Measurements from ENCODE around the gene CATSPER4. TPM values are rescaled to one million over a fixed set of nuclear protein-coding genes. Genes with fewer than 3 reads are reported as not detected.
A peak's percentile ranks its signal among the peaks of the same experiment; 100 is the strongest.

The CATSPER4 gene
- total RNA-seq, 5 donors from 2014 or later (not counting 1 experiment from before 2014, with no cell fraction given), result not detected

- WGBS (ENCODE audit: insufficient coverage), result no CpG with 5 or more reads among the region's 4 CpGs
- peaks cover 11 to 30% (median 22%) of the 10 kb centered on the region in 3 donors for H3K4me1 Mint-ChIP-seq
- POLR2A ChIA-PET, result no interaction called here
These were observed 21.2 kb upstream of the CATSPER4 start for GRCh38 chr1:26169198-26169554.

GRCh38 chr1:26169669-26170471, 20.5 kb upstream of the CATSPER4 start, which contains the start of gene ZNF593:
Gene ZNF593, plus strand, starts transcription at chr1:26169908. Its CDS starts 76 bp downstream, at chr1:26169984.
- peak within 1 kb of the TSS; percentile 81 to 85 (median 82) for H3K4me3 Mint-ChIP-seq

More at GRCh38 chr1:26169198-26169554, 21.2 kb upstream of the CATSPER4 start:
- Mint-ChIP-seq H3K4me3 (peak overlapping the region; percentile 81 to 85 (median 82)), H3K27ac (peak overlapping the region; percentile 66 to 79), H3K9me3 (no peaks in the 10 kb centered on the region), H3K27me3 (no peaks in the 10 kb centered on the region), H3K36me3 (no peaks in the 10 kb centered on the region)
- CTCF ChIA-PET, result interaction anchor here (0.6 to 2.2 kb wide), 11 partner anchors 17 to 788 kb away, joined by 3 to 23 read pairs (median 5); partner anchors contain the start of gene CEP85 (in 2 of the 2)
- no peak overlapping the region for H3K27ac ChIP-seq (ENCODE audit: low read length)
- H3K36me3 ChIP-seq (ENCODE audit: control insufficient read depth in 2 of 2, extremely low read depth in 1 of 2, insufficient read depth in 1 of 2, low read length in 1 of 2), result no peaks in the 10 kb centered on the region
- ATAC-seq (replicated peaks in 1 of 4) (no peak), DNase-seq (no peak)
- H3K4me3 ChIP-seq (ENCODE audit: control insufficient read depth in 1 of 2, extremely low read depth in 1 of 2, low read length in 1 of 2), result peak overlapping the region in 1 of 2 donors; percentile 93
- peaks cover 0 to 12% of the 10 kb centered on the region in 2 experiments for H3K27me3 ChIP-seq (replicated peaks in 1 of 2; ENCODE audit: control insufficient read depth in 2 of 2, extremely low read depth in 1 of 2, insufficient read depth in 2 of 2, low read length in 1 of 2)
- H3K9me3 ChIP-seq, result no peaks in the 10 kb centered on the region
- H3K4me1 ChIP-seq (ENCODE audit: control insufficient read depth in 1 of 2, extremely low read depth in 1 of 2, insufficient read depth in 2 of 2, low read length in 2 of 2), result peaks cover 0 to 30% of the 10 kb centered on the region in 2 experiments

GRCh38 chr1:26170472-26170821, 20.0 kb upstream of the CATSPER4 start:
- CTCF ChIA-PET, result interaction anchor here (0.6 to 2.2 kb wide), 13 partner anchors 13 to 734 kb away, joined by 3 to 23 read pairs (median 4); partner anchors contain the start of gene CEP85 (in 2 of the 2)

More at GRCh38 chr1:26169669-26170471, 20.5 kb upstream of the CATSPER4 start, which contains the start of gene ZNF593:
- peak; percentile 48 to 87 (median 68) for DNase-seq
- H3K36me3 Mint-ChIP-seq, result no peaks in the 10 kb centered on the region
- H3K27me3 Mint-ChIP-seq, result no peaks in the 10 kb centered on the region
- POLR2A ChIA-PET, result interaction anchor here in 1 of 2 donors (0.6 to 1.1 kb wide), 2 partner anchors 14 to 53 kb away, joined by 3 to 4 read pairs; no protein-coding TSS in a partner anchor
- peak; percentile 89 to 93 (median 92) for ATAC-seq (replicated peaks in 1 of 4)
- Histone ChIP-seq H3K27ac (ENCODE audit: low read length) (peak within 1 kb of the TSS; percentile 77), H3K27me3 (replicated peaks in 1 of 2; ENCODE audit: control insufficient read depth in 2 of 2, extremely low read depth in 1 of 2, insufficient read depth in 2 of 2, low read length in 1 of 2) (peaks cover 0 to 6% of the 10 kb centered on the region in 2 experiments), H3K4me1 (ENCODE audit: control insufficient read depth in 1 of 2, extremely low read depth in 1 of 2, insufficient read depth in 2 of 2, low read length in 2 of 2) (peaks cover 0 to 25% of the 10 kb centered on the region in 2 experiments), H3K36me3 (ENCODE audit: control insufficient read depth in 2 of 2, extremely low read depth in 1 of 2, insufficient read depth in 1 of 2, low read length in 1 of 2) (no peaks in the 10 kb centered on the region), H3K9me3 (no peaks in the 10 kb centered on the region), H3K4me3 (ENCODE audit: control insufficient read depth in 1 of 2, extremely low read depth in 1 of 2, low read length in 1 of 2) (peak within 1 kb of the TSS; percentile 77 to 93)
- H3K27ac Mint-ChIP-seq, result peak within 1 kb of the TSS; percentile 66 to 79
- H3K4me1 Mint-ChIP-seq, result peaks cover 11 to 26% (median 18%) of the 10 kb centered on the region in 3 donors
- under 1% methylated on average over 68 of the region's 76 CpGs for WGBS (ENCODE audit: insufficient coverage)
- H3K9me3 Mint-ChIP-seq, result no peaks in the 10 kb centered on the region
- CTCF ChIA-PET, result interaction anchor here (0.6 to 2.2 kb wide), 19 partner anchors 14 to 733 kb away, joined by 3 to 23 read pairs (median 3); partner anchors contain the start of gene CEP85 (in 2 of the 2)

GRCh38 chr1:26171084-26172072, 19.0 kb upstream of the CATSPER4 start, which contains the start of gene ZNF593OS:
Gene ZNF593OS, minus strand, starts transcription at chr1:26171832. Its CDS starts 171 bp downstream, at chr1:26171661.
- CTCF ChIA-PET, result interaction anchor here (0.6 to 2.2 kb wide), 3 partner anchors 61 to 98 kb away, joined by 3 to 23 read pairs (median 3); partner anchors contain the start of gene CEP85 (in 1 of the 2)

More at GRCh38 chr1:26170472-26170821, 20.0 kb upstream of the CATSPER4 start:
- Mint-ChIP-seq H3K4me3 (peak overlapping the region; percentile 81 to 85 (median 82)), H3K27ac (peak overlapping the region in 1 of 2 donors; percentile 66), H3K4me1 (peaks cover 11 to 21% (median 16%) of the 10 kb centered on the region in 3 donors), H3K36me3 (no peaks in the 10 kb centered on the region), H3K27me3 (no peaks in the 10 kb centered on the region), H3K9me3 (no peaks in the 10 kb centered on the region)
- H3K27me3 ChIP-seq (replicated peaks in 1 of 2; ENCODE audit: control insufficient read depth in 2 of 2, extremely low read depth in 1 of 2, insufficient read depth in 2 of 2, low read length in 1 of 2), result peaks cover 0 to 6% of the 10 kb centered on the region in 2 experiments
- no peaks in the 10 kb centered on the region for H3K36me3 ChIP-seq (ENCODE audit: control insufficient read depth in 2 of 2, extremely low read depth in 1 of 2, insufficient read depth in 1 of 2, low read length in 1 of 2)
- peak overlapping the region; percentile 77 to 93 for H3K4me3 ChIP-seq (ENCODE audit: control insufficient read depth in 1 of 2, extremely low read depth in 1 of 2, low read length in 1 of 2)
- no peaks in the 10 kb centered on the region for H3K9me3 ChIP-seq
- H3K27ac ChIP-seq (ENCODE audit: low read length), result peak overlapping the region; percentile 77
- H3K4me1 ChIP-seq (ENCODE audit: control insufficient read depth in 1 of 2, extremely low read depth in 1 of 2, insufficient read depth in 2 of 2, low read length in 2 of 2), result peaks cover 0 to 25% of the 10 kb centered on the region in 2 experiments
- WGBS (ENCODE audit: insufficient coverage), result 83% methylated on average over 8 of the region's 9 CpGs
- ATAC-seq (replicated peaks in 1 of 4) (no peak), DNase-seq (no peak)
- POLR2A ChIA-PET, result interaction anchor here in 1 of 2 donors (1.1 kb wide), 1 partner anchor 14 kb away, joined by 3 read pairs; no protein-coding TSS in a partner anchor

GRCh38 chr1:26175346-26175745, 15.1 kb upstream of the CATSPER4 start:
- ATAC-seq (replicated peaks in 1 of 4) (no peak), DNase-seq (no peak)
- ChIA-PET POLR2A (no interaction called here), CTCF (interaction anchor here in 1 of 2 donors (0.7 kb wide), 1 partner anchor 146 kb away, joined by 5 read pairs; no protein-coding TSS in a partner anchor)
- Mint-ChIP-seq H3K4me3 (no peak overlapping the region), H3K36me3 (no peaks in the 10 kb centered on the region), H3K4me1 (peaks cover 8 to 13% (median 10%) of the 10 kb centered on the region in 3 donors), H3K27ac (no peak overlapping the region), H3K27me3 (no peaks in the 10 kb centered on the region), H3K9me3 (no peaks in the 10 kb centered on the region)
- Histone ChIP-seq H3K27ac (ENCODE audit: low read length) (no peak overlapping the region), H3K4me1 (ENCODE audit: control insufficient read depth in 1 of 2, extremely low read depth in 1 of 2, insufficient read depth in 2 of 2, low read length in 2 of 2) (peaks cover 0 to 22% of the 10 kb centered on the region in 2 experiments), H3K4me3 (ENCODE audit: control insufficient read depth in 1 of 2, extremely low read depth in 1 of 2, low read length in 1 of 2) (no peak overlapping the region), H3K27me3 (replicated peaks in 1 of 2; ENCODE audit: control insufficient read depth in 2 of 2, extremely low read depth in 1 of 2, insufficient read depth in 2 of 2, low read length in 1 of 2) (no peaks in the 10 kb centered on the region), H3K9me3 (no peaks in the 10 kb centered on the region), H3K36me3 (ENCODE audit: control insufficient read depth in 2 of 2, extremely low read depth in 1 of 2, insufficient read depth in 1 of 2, low read length in 1 of 2) (no peaks in the 10 kb centered on the region)
- WGBS (ENCODE audit: insufficient coverage), result 87% methylated on average over 3 of the region's 8 CpGs

More at GRCh38 chr1:26171084-26172072, 19.0 kb upstream of the CATSPER4 start, which contains the start of gene ZNF593OS:
- Histone ChIP-seq H3K27ac (ENCODE audit: low read length) (no peak within 1 kb of the TSS), H3K4me1 (ENCODE audit: control insufficient read depth in 1 of 2, extremely low read depth in 1 of 2, insufficient read depth in 2 of 2, low read length in 2 of 2) (peaks cover 0 to 25% of the 10 kb centered on the region in 2 experiments), H3K27me3 (replicated peaks in 1 of 2; ENCODE audit: control insufficient read depth in 2 of 2, extremely low read depth in 1 of 2, insufficient read depth in 2 of 2, low read length in 1 of 2) (peaks cover 0 to 6% of the 10 kb centered on the region in 2 experiments), H3K9me3 (no peaks in the 10 kb centered on the region), H3K4me3 (ENCODE audit: control insufficient read depth in 1 of 2, extremely low read depth in 1 of 2, low read length in 1 of 2) (peak within 1 kb of the TSS; percentile 77 to 93), H3K36me3 (ENCODE audit: control insufficient read depth in 2 of 2, extremely low read depth in 1 of 2, insufficient read depth in 1 of 2, low read length in 1 of 2) (no peaks in the 10 kb centered on the region)
- Mint-ChIP-seq H3K27ac (no peak within 1 kb of the TSS), H3K4me1 (peaks cover 11 to 19% (median 16%) of the 10 kb centered on the region in 3 donors), H3K4me3 (peak within 1 kb of the TSS; percentile 29 to 85 (median 81)), H3K27me3 (no peaks in the 10 kb centered on the region), H3K36me3 (no peaks in the 10 kb centered on the region), H3K9me3 (no peaks in the 10 kb centered on the region)
- 95% methylated on average over 25 of the region's 34 CpGs for WGBS (ENCODE audit: insufficient coverage)
- ATAC-seq (replicated peaks in 1 of 4) (no peak), DNase-seq (no peak)
- POLR2A ChIA-PET, result interaction anchor here in 1 of 2 donors (0.6 kb wide), 1 partner anchor 1983 kb away, joined by 3 read pairs; no protein-coding TSS in a partner anchor
